Stimulated activated naive CD4-positive, alpha-beta T cell treated with Interleukin-2 at 50 U/mL for 16 hours (primary cell): ENCODE results near the gene DNALI1.
"Not testable (repeated sequence)": the region's sequence is repeated elsewhere in the genome, so short reads cannot be mapped to it uniquely, and the experiment has no call there.

Source experiments
- DNase-seq: peaks from one replicate; lab custom pipeline; 2025; lab: John Stamatoyannopoulos, UW

Gene DNALI1

GRCh38 chr1:37556712-37557196, at the start of gene DNALI1:
DNALI1 (plus strand) TSS chr1:37556940; CDS start chr1:37556995, 55 bp downstream.
- no peak for DNase-seq

DNA sequence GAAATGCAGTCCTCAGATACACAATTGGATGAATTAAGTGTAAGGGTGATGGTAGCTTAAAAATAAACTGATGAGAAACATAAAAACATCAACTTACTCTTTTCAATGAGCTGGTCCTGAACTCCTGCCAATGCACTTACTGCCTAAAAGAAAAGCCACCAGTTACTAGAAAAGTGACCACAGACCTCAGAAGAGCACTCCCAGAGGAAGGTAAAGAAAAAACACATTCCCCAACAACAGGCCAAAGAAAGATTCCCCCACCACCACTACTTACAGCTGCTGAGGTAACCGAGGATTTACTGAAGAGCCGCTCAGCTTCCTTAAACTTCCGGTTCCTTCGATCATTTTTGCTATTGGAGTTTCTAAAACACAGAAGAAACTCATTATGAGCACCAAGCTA, 47.6 kb upstream of the DNALI1 start:
- no peak for DNase-seq

DNA sequence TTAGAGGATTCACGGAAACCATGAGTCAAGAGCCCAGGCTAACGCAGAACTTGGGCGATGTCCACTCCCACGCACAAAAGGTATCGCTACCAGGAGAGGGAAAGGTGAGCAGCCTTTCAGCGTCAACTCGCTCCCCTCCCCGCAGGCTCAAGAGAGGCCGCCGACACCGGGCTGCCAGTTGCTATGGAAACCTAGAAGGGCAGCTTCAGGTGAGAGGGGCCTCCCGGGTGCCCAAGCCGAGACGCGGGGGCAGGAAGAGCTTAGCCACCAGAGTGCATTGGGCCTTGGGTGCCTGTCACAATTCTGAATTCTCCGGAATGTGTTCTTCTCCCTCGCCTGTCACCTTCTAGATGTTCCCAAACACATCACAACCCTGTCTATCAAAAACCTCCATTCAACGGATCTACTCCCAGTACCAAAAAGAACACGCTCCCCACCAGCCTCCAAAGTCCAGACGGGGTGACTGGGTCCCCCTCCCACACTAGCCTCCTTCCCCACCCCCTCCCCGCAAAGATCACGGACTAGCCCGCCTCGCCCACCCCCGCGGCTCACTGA, 42.9 kb upstream of the DNALI1 start:
- DNase-seq = peak; percentile 73

GRCh38 chr1:37514350-37515184, 42.2 kb upstream of the DNALI1 start, which contains the start of gene MEAF6:
MEAF6 (minus strand) TSS chr1:37514766; CDS start chr1:37514746, 20 bp downstream.
- DNase-seq = peak; percentile 75

DNA sequence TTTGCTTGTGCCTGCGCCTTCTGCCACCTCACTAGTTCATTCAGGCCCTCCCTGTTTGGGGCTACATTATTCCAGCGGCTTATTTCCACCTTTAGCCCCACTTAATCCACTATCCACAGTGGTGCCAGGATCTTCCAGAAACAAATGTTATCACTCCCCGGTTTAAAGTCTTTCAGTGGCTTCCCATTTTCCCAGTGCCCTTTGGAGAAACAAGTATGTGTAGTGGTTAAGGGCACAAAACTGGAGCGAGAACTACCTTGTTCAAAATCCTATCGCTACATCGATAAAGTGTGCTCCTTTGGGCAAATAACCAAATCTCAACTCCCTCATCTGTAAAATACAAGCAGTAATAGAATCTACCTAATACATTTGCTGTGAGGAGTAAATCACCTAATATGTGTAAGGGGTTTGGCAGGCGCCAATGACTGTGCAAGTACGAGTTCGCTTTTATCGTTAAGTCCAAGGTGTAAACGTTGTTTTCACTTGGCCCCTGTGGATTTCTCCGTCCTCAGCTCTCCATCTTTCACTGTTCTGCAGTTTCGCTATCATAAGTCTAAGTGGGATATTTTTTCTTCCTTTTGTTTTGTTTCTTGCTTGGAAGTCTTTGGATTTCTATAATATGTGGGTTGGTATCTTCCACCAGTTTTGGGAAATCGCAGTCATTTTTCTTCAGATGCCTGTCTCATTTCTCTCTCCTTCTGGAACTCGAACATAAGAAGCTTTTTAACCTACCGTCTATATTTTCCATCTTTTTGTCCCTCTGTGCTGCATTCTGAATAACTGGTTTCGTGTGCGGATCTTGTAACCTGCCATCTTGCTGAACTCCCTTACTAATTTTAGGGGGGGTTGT, 41.3 kb upstream of the DNALI1 start:
- no peak for DNase-seq

DNA sequence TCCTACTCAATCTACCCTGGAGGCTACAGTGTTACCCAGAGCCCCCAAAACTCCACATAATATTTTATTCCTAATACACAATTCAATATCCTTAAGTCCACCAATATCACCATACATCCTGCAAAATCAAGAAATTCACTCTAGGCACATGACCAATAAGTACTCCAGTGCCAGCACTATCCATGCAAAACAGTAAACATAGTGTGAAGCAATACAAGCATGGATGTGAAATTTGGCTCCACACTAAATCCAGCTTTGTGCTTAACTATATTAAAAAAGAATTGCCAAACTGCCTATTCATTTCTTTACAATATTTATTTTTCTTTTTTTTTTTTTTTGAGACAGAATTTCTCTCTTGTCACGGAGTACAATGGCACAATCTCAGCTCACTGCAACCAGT, 39.2 kb upstream of the DNALI1 start:
- no peak for DNase-seq

- DNase-seq = not testable (repeated sequence)
These were observed 38.5 kb upstream of the DNALI1 start for GRCh38 chr1:37518241-37518640.

DNA sequence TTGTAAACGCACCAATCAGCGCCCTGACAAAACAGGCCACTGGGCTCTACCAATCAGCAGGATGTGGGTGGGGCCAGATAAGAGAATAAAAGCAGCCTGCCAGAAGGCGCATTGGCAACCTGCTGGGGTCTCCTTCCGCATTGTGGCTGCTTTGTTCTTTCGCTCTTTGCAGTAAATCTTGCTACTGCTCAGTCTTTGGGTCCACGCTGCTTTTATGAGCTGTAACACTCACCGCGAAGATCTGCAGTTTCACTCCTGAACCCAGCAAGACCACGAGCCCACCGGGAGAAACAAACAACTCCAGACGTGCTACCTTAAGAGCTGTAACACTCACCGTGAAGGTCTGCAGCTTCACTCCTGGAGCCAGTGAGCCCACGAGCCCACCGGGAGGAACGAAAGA, 37.8 kb upstream of the DNALI1 start:
- peak; percentile 19 for DNase-seq

DNA sequence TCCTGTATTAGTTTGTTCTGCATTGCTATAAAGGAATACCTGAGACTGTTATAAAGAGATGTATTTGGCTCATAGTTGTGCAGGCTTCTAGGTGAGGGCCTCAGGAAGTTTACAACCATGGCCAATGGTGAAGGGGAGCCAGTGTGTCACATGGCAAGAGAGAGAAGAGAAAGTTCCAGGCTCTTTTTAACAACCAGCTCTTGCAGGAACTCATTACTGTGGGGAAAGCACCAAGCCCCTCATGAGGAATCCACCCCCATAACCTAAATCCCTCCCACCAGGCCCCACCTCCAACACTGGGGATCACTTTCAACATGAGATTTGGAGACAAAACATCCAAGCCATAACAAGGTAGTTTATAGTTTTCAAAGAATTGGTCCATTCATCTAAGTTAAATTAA, 37.1 kb upstream of the DNALI1 start:
- DNase-seq = no peak

- not testable (repeated sequence) for DNase-seq
These were observed 26.9 kb upstream of the DNALI1 start for GRCh38 chr1:37529888-37530287.

DNA sequence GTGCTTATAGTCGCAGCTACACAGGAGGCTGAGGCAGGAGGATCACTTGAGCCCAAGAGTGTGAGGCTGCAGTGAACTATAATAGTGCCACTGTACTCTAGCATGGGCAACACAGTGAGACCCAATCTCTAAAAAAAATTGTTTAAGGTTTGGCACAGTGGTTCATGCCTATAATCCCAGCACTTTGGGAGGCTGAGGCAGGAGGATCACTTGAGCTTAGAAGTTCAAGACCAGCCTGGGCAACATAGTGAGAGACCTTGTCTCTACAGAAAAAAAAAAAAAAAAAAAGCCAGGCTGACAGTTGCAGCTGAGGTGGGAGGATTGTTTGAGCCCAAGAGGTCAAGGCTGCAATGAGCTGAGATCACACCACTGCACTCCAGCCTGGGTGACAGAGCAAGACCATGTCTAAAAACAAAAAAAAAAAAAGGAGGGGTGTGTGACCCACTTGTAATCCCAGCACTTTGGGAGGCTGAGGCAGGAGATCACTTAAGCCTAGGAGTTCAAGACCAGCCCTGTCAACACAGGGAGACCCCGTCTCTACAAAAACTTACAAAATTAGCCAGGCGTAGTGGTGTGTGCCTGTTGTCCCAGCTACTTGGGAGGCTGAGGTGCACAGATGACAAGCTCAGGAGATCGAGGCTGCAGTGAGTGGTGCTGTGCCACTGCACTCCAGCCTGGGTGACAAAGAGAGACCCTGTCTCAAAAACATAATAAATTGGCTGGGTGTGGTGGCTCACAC, 24.2 kb upstream of the DNALI1 start:
- DNase-seq = not testable (repeated sequence)

DNA sequence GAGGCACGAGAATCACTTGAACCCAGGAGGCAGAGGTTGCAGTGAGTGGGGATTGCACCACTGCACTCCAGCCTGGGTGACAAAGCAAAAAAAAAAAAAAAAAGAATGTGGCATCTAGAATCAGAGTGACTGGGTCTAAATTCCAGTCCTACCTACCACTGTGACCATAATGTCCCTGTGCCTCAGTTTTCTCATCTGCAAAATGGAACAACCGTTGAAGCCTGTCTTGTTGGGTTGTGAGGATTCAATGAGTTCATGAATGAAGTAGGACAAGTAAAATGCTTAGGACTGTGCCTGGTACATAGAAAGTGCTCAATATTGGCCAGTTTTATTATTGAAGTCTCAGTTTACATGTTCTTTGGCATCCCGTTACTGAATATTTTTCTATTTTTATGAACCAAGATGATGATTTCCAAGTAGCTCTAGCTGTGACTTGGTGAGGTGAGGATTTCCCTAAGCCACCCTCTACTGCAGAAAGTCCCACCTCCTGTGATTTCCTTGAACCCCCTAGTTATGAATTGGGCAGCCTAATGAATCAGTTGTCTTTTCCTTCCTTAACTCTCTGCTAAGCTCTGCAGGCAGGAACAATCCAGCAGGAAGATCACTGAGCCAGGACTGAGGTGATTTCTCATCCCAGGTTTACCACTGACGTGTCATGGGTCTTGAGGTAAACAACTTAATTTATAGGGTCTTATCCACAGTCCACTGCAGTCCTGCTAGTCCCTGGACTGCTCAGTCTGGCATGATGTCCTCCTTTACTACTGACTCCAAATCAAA, 23.2 kb upstream of the DNALI1 start:
- DNase-seq = no peak

- no peak for DNase-seq
These were observed 19.4 kb upstream of the DNALI1 start for GRCh38 chr1:37537378-37537777.

DNA sequence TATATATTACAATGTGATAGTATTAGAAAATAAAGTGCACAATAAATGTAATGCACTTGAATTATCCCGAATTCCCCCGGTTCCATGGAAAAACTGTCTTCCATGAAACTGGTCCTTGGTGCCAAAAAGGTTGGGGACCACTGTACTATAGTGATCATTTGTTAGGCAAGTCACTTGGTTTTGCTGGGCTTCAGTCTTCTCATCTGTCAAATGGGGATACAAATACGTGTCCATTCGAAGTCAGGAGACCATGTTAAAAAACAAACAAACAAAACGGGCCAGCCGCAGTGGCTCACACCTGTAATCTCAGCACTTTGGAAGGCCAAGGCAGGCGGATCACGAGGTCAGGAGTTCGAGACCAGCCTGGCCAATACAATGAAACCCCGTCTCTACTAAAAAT, 17.6 kb upstream of the DNALI1 start:
- not testable (repeated sequence) for DNase-seq

- no peak for DNase-seq
These were observed 16.5 kb upstream of the DNALI1 start for GRCh38 chr1:37540036-37540785.

GRCh38 chr1:37544530-37544929, 12.2 kb upstream of the DNALI1 start:
- DNase-seq = no peak

DNA sequence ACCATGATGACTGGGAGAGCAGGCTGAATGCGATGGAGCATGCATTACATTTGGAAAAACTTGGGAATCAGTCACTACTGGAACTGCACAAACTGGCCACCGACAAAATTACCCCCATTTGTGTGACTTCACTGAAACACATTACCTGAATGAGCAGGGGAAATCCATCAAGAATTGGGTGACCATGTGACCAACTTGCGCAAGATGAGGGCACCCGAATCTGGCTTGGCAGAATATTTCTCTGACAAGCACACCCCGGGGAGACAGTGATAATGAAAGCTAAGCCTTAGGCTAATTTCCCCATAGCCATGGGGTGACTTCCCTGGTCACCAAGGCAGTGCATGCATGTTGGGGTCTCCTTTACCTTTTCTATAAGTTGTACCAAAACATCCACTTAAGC, 11.7 kb upstream of the DNALI1 start:
- no peak for DNase-seq

- DNase-seq = no peak
These were observed 7.4 kb upstream of the DNALI1 start for GRCh38 chr1:37549341-37549740.

- no peak for DNase-seq
These were observed 3.2 kb upstream of the DNALI1 start for GRCh38 chr1:37553598-37553926.
